Erythroblast (primary cell): ENCODE results near the gene STAC3.

Experiments
- GATA1 ChIP-seq: IDR thresholded peaks from 2 replicates; pipeline ENCODE4 v1.6.1; 2011; ENCODE audit warnings: low read depth, mild to moderate bottlenecking, control low read depth, low read length, moderate library complexity
- POLR2A ChIP-seq: IDR thresholded peaks from 2 replicates; pipeline ENCODE4 v1.6.1; 2011; ENCODE audit warnings: mild to moderate bottlenecking, low read length

- TF ChIP-seq POLR2A: no peak
- no peak for TF ChIP-seq GATA1
Measured at GRCh38 chr12:57241402-57242310, 9.3 kb downstream of the STAC3 start.
